ENCODE results near the gene IYD. TPM values are rescaled to one million over a fixed set of nuclear protein-coding genes. Genes with fewer than 3 reads are reported as not detected.

The IYD gene
- total RNA-seq, 2 experiments from 2014 or later: not detected

DNA sequence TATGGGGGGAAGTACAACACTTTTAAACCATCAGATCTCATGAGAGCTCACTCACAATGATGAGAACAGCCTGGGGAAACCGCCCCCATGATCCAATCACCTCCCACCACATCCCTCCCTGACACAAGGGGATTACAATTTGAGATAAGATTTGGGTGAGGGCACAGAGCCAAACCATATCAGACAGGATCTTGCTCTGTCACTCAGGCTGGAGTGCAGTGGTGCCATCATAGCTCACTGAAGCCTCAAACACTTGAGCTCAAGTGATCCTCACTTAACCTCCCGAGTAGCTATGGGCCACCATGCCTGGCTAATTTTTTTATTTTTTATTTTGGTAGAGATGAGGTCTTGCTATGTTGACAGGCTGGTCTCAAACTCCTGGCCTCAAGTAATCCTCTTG lies 5.1 kb upstream of the IYD start:
- no TSS peak for BruUV-seq (replicated peaks)
- intact Hi-C loops (cut with micrococcal nuclease; ENCODE audit: unreplicated experiment): no loop called here
- no peak overlapping the region for H2AFZ ChIP-seq (ENCODE audit: low read length)
- H3K79me2 ChIP-seq (ENCODE audit: insufficient read depth, low read depth, low read length): no peaks in the 10 kb centered on the region
- H3K4me1 ChIP-seq (ENCODE audit: insufficient read depth, low read length, poor library complexity, severe bottlenecking): no peaks in the 10 kb centered on the region
- POLR2A ChIA-PET: interaction anchor here (0.7 to 0.9 kb wide), 2 partner anchors 15 to 31 kb away, joined by 3 read pairs; no protein-coding TSS in a partner anchor
- TF ChIP-seq EZH2phosphoT487 (IDR thresholded peaks at IDR 0.05; ENCODE audit: borderline replicate concordance, low read depth, low read length): no peak
- no peak overlapping the region for H3K27ac ChIP-seq (ENCODE audit: low read depth, low read length, poor library complexity, severe bottlenecking)
- H3K9me3 ChIP-seq (ENCODE audit: low read length): no peaks in the 10 kb centered on the region
- H3K4me2 ChIP-seq (ENCODE audit: low read length): no peak overlapping the region
- no peak for DNase-seq (ENCODE audit: low spot score)
- CTCF ChIA-PET (ENCODE audit: unreplicated experiment): interaction anchor here (0.8 kb wide), 1 partner anchor 21 kb away, joined by 3 read pairs; no protein-coding TSS in a partner anchor
- no peaks in the 10 kb centered on the region for H3K36me3 ChIP-seq (ENCODE audit: insufficient read depth, low read length)
- no peaks in the 10 kb centered on the region for H4K20me1 ChIP-seq (ENCODE audit: insufficient read depth, low read length)
- no peak overlapping the region for H3K4me3 ChIP-seq (ENCODE audit: low read depth, low read length, poor library complexity, severe bottlenecking)
- no peaks in the 10 kb centered on the region for H3K9me2 ChIP-seq (ENCODE audit: insufficient read depth, low read length)

DNA sequence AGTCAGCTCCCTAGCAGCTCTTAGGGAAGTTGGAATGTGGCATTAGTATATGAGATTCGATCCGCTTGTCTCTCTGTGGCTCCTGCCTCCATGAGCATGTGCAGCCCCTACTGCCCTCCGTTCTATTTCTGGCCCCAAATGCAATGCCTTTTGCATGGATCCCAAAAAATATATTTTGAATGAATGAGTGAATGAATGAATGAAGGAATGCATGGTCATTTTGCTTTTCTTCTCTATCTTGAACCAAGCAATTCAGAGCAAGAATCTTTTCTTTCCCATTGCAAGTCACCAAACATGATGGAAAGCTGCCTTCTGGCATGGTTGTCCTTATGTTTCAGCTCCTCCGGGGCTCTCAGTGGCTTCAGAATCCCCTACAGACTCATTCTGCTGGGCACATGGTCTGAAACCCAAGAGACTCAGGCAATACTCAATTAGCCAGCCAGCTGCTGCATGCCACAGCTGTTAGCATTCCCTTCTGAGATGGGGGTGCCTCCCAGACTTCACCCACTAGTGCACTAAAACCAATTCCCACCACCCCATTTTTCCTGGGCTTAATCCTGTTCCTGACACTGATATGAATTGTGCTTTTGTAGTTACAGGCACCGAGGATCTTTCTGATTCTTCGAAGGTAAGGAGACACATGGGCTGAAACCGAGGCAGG lies 2.6 kb upstream of the IYD start:
- intact Hi-C loops (cut with micrococcal nuclease; ENCODE audit: unreplicated experiment): no loop called here
- no TSS peak for BruUV-seq (replicated peaks)
- H3K4me3 ChIP-seq (ENCODE audit: low read depth, low read length, poor library complexity, severe bottlenecking): no peak overlapping the region
- H4K20me1 ChIP-seq (ENCODE audit: insufficient read depth, low read length): no peaks in the 10 kb centered on the region
- no peak for TF ChIP-seq EZH2phosphoT487 (IDR thresholded peaks at IDR 0.05; ENCODE audit: borderline replicate concordance, low read depth, low read length)
- TF ChIP-seq, protein P1, sequence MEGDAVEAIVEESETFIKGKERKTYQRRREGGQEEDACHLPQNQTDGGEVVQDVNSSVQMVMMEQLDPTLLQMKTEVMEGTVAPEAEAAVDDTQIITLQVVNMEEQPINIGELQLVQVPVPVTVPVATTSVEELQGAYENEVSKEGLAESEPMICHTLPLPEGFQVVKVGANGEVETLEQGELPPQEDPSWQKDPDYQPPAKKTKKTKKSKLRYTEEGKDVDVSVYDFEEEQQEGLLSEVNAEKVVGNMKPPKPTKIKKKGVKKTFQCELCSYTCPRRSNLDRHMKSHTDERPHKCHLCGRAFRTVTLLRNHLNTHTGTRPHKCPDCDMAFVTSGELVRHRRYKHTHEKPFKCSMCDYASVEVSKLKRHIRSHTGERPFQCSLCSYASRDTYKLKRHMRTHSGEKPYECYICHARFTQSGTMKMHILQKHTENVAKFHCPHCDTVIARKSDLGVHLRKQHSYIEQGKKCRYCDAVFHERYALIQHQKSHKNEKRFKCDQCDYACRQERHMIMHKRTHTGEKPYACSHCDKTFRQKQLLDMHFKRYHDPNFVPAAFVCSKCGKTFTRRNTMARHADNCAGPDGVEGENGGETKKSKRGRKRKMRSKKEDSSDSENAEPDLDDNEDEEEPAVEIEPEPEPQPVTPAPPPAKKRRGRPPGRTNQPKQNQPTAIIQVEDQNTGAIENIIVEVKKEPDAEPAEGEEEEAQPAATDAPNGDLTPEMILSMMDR (conservative IDR thresholded peaks at IDR 0.05; ENCODE audit: low read length): no peak
- H3K9me2 ChIP-seq (ENCODE audit: insufficient read depth, low read length): no peaks in the 10 kb centered on the region
- H3K9me3 ChIP-seq (ENCODE audit: low read length): no peaks in the 10 kb centered on the region
- no peaks in the 10 kb centered on the region for H3K36me3 ChIP-seq (ENCODE audit: insufficient read depth, low read length)
- no peaks in the 10 kb centered on the region for H3K4me1 ChIP-seq (ENCODE audit: insufficient read depth, low read length, poor library complexity, severe bottlenecking)
- H3K27ac ChIP-seq (ENCODE audit: low read depth, low read length, poor library complexity, severe bottlenecking): no peak overlapping the region
- H2AFZ ChIP-seq (ENCODE audit: low read length): no peak overlapping the region
- H3K4me2 ChIP-seq (ENCODE audit: low read length): no peak overlapping the region
- ChIA-PET POLR2A (interaction anchor here (0.7 kb wide), 1 partner anchor 29 kb away, joined by 3 read pairs; no protein-coding TSS in a partner anchor), CTCF (ENCODE audit: unreplicated experiment) (interaction anchor here (0.6 kb wide), 1 partner anchor 281 kb away, joined by 4 read pairs; no protein-coding TSS in a partner anchor)
- no peaks in the 10 kb centered on the region for H3K79me2 ChIP-seq (ENCODE audit: insufficient read depth, low read depth, low read length)
- DNase-seq (ENCODE audit: low spot score): no peak

DNA sequence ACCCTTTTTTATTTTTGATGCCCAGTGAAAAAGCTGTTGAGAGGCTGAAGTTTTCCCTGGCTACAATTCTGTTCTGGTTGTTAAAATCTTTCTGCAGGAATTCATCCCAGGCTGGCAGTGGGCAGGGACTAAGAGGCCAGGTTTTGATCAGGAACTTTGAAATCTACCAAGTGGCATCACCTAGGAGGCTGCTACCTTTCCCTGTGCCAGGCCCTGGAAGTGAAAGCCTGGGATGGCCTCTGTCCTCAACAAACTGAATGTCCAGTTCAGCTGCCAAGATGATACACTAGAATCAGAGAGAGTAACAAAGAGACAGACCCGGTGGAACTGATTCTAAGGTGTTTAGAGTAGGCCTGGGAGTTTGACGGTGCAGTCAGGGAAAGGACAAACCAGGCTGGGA lies 596 bp downstream of the IYD start:
- Histone ChIP-seq H3K4me2 (ENCODE audit: low read length) (no peak overlapping the region), H4K20me1 (ENCODE audit: insufficient read depth, low read length) (no peaks in the 10 kb centered on the region), H3K9me3 (ENCODE audit: low read length) (no peaks in the 10 kb centered on the region), H3K27ac (ENCODE audit: low read depth, low read length, poor library complexity, severe bottlenecking) (no peak overlapping the region), H3K36me3 (ENCODE audit: insufficient read depth, low read length) (no peaks in the 10 kb centered on the region), H3K4me1 (ENCODE audit: insufficient read depth, low read length, poor library complexity, severe bottlenecking) (no peaks in the 10 kb centered on the region), H3K9me2 (ENCODE audit: insufficient read depth, low read length) (no peaks in the 10 kb centered on the region), H2AFZ (ENCODE audit: low read length) (no peak overlapping the region), H3K4me3 (ENCODE audit: low read depth, low read length, poor library complexity, severe bottlenecking) (no peak overlapping the region), H3K79me2 (ENCODE audit: insufficient read depth, low read depth, low read length) (no peaks in the 10 kb centered on the region)
- ChIA-PET POLR2A (interaction anchor here (0.9 kb wide), 1 partner anchor 25 kb away, joined by 3 read pairs; no protein-coding TSS in a partner anchor), CTCF (ENCODE audit: unreplicated experiment) (interaction anchor here (0.6 kb wide), 1 partner anchor 323 kb away, joined by 3 read pairs; no protein-coding TSS in a partner anchor)
- intact Hi-C loops (cut with micrococcal nuclease; ENCODE audit: unreplicated experiment): no loop called here
- BruUV-seq (replicated peaks): no TSS peak
- no peak for TF ChIP-seq EZH2phosphoT487 (IDR thresholded peaks at IDR 0.05; ENCODE audit: borderline replicate concordance, low read depth, low read length)
- TF ChIP-seq, protein P1 (conservative IDR thresholded peaks at IDR 0.05; ENCODE audit: low read length): no peak
- no peak for DNase-seq (ENCODE audit: low spot score)

Data from OCI-LY7 (cell line).